ENCODE results near the gene STIM1.
"Not testable (repeated sequence)": the region's sequence is repeated elsewhere in the genome, so short reads cannot be mapped to it uniquely, and the experiment has no call there.

Gene STIM1

GRCh38 chr11:3989921-3990290, 134.4 kb downstream of the STIM1 start:
- DNase-seq: no peak

GRCh38 chr11:3990406-3990805, 134.9 kb downstream of the STIM1 start:
- no peak for DNase-seq

GRCh38 chr11:3992964-3993363, 137.5 kb downstream of the STIM1 start:
- no peak for DNase-seq

GRCh38 chr11:3994030-3994640, 138.7 kb downstream of the STIM1 start:
- no peak for DNase-seq

- no peak for DNase-seq
Measured at GRCh38 chr11:3995307-3995706, 139.8 kb downstream of the STIM1 start.

- DNase-seq: no peak
Measured at GRCh38 chr11:3995949-3996554, 140.6 kb downstream of the STIM1 start.

GRCh38 chr11:3996651-3997050, 141.2 kb downstream of the STIM1 start:
- DNase-seq: no peak

- DNase-seq: not testable (repeated sequence)
Measured at GRCh38 chr11:4004753-4005152, 149.3 kb downstream of the STIM1 start.

GRCh38 chr11:4006946-4007680, 151.6 kb downstream of the STIM1 start:
- no peak for DNase-seq

GRCh38 chr11:4008116-4008515, 152.7 kb downstream of the STIM1 start:
- DNase-seq: no peak

- not testable (repeated sequence) for DNase-seq
Measured at GRCh38 chr11:4016602-4017001, 161.1 kb downstream of the STIM1 start.

- no peak for DNase-seq
Measured at GRCh38 chr11:4017129-4017528, 161.7 kb downstream of the STIM1 start.

- no peak for DNase-seq
Measured at GRCh38 chr11:4018641-4019040, 163.2 kb downstream of the STIM1 start.

GRCh38 chr11:4019891-4020290, 164.4 kb downstream of the STIM1 start:
- no peak for DNase-seq

GRCh38 chr11:4022669-4023068, 167.2 kb downstream of the STIM1 start:
- no peak for DNase-seq

- DNase-seq: no peak
Measured at GRCh38 chr11:4025248-4025966, 169.9 kb downstream of the STIM1 start.

- DNase-seq: no peak
Measured at GRCh38 chr11:4025967-4026324, 170.5 kb downstream of the STIM1 start.

GRCh38 chr11:4026389-4026788, 170.9 kb downstream of the STIM1 start:
- no peak for DNase-seq

- DNase-seq: no peak
Measured at GRCh38 chr11:4027746-4028145, 172.3 kb downstream of the STIM1 start.

- no peak for DNase-seq
Measured at GRCh38 chr11:4030197-4030596, 174.7 kb downstream of the STIM1 start.

- no peak for DNase-seq
Measured at GRCh38 chr11:4032097-4032496, 176.6 kb downstream of the STIM1 start.

GRCh38 chr11:4035985-4036384, 180.5 kb downstream of the STIM1 start:
- no peak for DNase-seq

- DNase-seq: no peak
Measured at GRCh38 chr11:4039011-4039410, 183.5 kb downstream of the STIM1 start.

- no peak for DNase-seq
Measured at GRCh38 chr11:4040461-4040860, 185.0 kb downstream of the STIM1 start.
